Stimulated activated naive B cell treated with anti-CD40 and anti-IgM and Interleukin-4, amounts not matched to agents 10 μg/mL and 1 μg/mL and 100 μg/mL, for 72 hours (primary cell): ENCODE data around the gene GAS6.
"Not testable (repeated sequence)": the region's sequence is repeated elsewhere in the genome, so short reads cannot be mapped to it uniquely, and the experiment has no call there.

Source experiments
- ATAC-seq, 2 donors: fragments of 150-1000 bp; cut with Tn5 transposase; replicated peaks; 2 replicates each; pipeline ENCODE4 v1.10.0; 2021; ENCODE audit warnings: moderate library complexity in 1 of 2
- DNase-seq: peaks from one replicate; pipeline ENCODE4 v3.0.0; 2021
- H3K27ac Mint-ChIP-seq: one replicate; pipeline ENCODE4 v1.8.0; 2022; ENCODE audit warnings: mild to moderate bottlenecking, mixed read lengths
- H3K27me3 Mint-ChIP-seq, 2 donors: one replicate each; pipeline ENCODE4 v1.8.0; 2022; ENCODE audit warnings: mixed read lengths in 2 of 2
- H3K36me3 Mint-ChIP-seq, 2 donors: one replicate each; pipeline ENCODE4 v1.8.0; 2022; ENCODE audit warnings: mixed read lengths in 2 of 2, mild to moderate bottlenecking in 1 of 2
- H3K4me1 Mint-ChIP-seq, 2 donors: one replicate each; pipeline ENCODE4 v1.8.0; 2022; ENCODE audit warnings: mixed read lengths in 2 of 2, mild to moderate bottlenecking in 1 of 2
- H3K4me3 Mint-ChIP-seq, 2 donors: one replicate each; pipeline ENCODE4 v1.8.0; 2022; ENCODE audit warnings: mild to moderate bottlenecking in 2 of 2, mixed read lengths in 2 of 2, moderate library complexity in 1 of 2
- H3K9me3 Mint-ChIP-seq, 2 donors: one replicate each; pipeline ENCODE4 v1.8.0; 2022; ENCODE audit warnings: mixed read lengths in 2 of 2, mild to moderate bottlenecking in 1 of 2

Gene GAS6

DNA sequence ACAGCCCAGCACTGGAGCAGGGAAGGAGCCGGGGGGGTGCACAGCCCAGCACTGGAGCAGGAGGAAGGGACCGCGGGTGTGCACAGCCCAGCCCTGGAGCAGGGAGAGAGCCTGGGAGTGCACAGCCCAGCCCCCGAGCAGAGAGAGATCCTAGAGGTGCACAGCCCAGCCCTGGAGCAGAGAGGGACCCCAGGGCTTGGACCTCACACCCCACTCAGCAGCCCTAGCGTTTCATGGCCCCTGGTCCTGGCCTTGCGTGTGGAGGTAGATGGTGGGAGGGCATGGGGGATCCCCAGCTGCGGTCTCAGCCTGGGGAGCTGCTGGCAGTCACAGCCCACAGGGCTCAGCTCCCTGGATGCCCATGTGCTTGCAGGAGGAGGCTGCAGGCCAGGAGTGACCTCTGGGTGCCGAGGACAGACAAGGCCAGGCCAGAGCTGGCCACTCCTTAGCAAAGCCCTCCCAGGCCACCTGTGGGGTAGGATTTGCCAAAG is 25.1 kb downstream of the GAS6 start:
- Mint-ChIP-seq H3K27ac (peak overlapping the region; percentile 59), H3K36me3 (peaks cover 36 to 59% of the 10 kb centered on the region in 2 donors), H3K9me3 (no peaks in the 10 kb centered on the region), H3K27me3 (peaks cover 0 to 13% of the 10 kb centered on the region in 2 donors), H3K4me3 (no peak overlapping the region), H3K4me1 (peaks cover 24% of the 10 kb centered on the region in 2 donors)
- no peak for DNase-seq
- no peak for ATAC-seq

DNA sequence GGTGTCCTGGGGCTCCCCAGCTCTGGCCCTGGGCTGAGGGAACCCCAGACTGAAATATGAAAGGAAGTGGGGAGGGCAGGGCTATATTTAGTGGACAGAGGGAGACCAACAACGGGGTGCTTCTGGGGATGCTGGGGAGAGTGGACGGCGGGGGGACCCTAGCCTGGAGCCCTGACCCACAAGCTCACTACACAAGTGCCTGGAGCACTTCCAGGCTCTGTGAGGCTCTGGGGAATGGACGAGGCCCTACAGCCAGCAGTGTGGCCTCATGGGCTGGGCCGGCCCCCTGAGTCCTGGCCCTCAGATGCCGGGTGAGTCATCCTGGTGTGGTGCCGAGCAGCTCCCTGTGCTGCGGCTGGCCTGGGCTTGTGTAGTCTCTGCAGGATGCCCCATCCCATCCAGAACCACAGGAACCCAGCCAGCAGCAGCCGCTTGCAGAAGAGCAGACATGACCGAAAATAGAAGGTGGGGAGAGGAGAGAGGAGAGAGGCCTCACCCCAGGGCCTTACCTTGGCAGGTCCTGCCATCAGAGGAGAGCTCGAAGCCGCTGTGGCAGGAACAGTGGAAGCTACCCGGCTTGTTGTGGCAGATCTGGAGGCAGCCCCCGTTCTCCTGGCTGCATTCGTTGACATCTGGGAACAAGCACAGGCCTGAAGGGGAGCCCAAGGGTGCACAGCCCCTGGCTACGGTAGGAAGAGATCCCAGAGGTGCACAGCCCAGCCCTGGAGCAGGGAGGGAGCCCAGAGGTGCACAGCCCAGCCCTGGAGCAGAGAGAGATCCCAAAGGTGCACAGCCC is 26.1 kb downstream of the GAS6 start:
- Mint-ChIP-seq H3K4me3 (peak overlapping the region in 1 of 2 donors; percentile 50), H3K27me3 (peaks cover 0 to 13% of the 10 kb centered on the region in 2 donors), H3K4me1 (peaks cover 24% of the 10 kb centered on the region in 2 donors), H3K27ac (peak overlapping the region; percentile 93), H3K36me3 (peaks cover 37 to 58% of the 10 kb centered on the region in 2 donors), H3K9me3 (no peaks in the 10 kb centered on the region)
- DNase-seq (no peak), ATAC-seq (peak; percentile 18 to 22)

DNA sequence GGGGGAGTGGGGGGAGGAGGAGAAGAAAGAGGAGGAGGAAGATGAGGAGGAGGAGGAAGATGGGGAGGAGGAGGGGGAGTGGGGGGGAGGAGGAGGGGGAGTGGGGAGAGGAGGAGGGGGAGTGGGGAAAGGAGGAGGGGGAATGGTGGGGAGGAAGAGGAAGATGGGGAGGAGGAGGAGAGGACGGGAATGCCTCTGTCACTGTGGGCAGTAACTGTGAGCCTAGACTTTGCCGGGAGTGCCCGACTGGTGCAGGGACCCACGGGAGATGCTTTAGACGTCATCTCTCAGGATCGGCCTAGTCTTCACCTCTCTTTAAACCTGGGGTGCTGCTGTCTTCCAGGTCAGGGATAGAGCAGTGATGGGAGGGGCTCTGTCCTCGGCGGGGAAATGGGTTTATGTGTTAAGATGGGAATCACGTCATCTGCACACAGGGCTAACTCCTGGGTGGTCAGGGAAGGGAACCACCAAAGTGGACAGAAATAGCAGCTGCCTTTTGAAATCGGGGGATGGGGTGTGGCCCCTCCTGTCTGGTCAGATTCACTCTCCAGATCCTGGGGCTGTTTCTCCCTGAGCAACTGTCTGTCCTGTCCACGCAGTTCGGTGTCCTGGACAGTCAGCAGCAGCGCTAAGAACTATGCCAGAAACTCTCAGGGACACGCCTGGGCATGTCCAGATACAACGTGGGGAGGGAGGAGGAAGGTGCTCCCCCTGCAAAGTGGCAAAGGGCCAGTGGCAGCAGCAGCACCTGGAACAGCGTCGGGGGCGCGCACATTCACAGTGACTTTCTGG is 26.9 kb downstream of the GAS6 start:
- no peak for DNase-seq
- peak overlapping the region; percentile 93 for H3K27ac Mint-ChIP-seq
- peaks cover 22 to 24% of the 10 kb centered on the region in 2 donors for H3K4me1 Mint-ChIP-seq
- H3K4me3 Mint-ChIP-seq, result peak overlapping the region in 1 of 2 donors; percentile 62
- peaks cover 0 to 10% of the 10 kb centered on the region in 2 donors for H3K27me3 Mint-ChIP-seq
- peaks cover 35 to 50% of the 10 kb centered on the region in 2 donors for H3K36me3 Mint-ChIP-seq
- H3K9me3 Mint-ChIP-seq, result no peaks in the 10 kb centered on the region
- peak in 1 of 2 donors; percentile 12 for ATAC-seq

DNA sequence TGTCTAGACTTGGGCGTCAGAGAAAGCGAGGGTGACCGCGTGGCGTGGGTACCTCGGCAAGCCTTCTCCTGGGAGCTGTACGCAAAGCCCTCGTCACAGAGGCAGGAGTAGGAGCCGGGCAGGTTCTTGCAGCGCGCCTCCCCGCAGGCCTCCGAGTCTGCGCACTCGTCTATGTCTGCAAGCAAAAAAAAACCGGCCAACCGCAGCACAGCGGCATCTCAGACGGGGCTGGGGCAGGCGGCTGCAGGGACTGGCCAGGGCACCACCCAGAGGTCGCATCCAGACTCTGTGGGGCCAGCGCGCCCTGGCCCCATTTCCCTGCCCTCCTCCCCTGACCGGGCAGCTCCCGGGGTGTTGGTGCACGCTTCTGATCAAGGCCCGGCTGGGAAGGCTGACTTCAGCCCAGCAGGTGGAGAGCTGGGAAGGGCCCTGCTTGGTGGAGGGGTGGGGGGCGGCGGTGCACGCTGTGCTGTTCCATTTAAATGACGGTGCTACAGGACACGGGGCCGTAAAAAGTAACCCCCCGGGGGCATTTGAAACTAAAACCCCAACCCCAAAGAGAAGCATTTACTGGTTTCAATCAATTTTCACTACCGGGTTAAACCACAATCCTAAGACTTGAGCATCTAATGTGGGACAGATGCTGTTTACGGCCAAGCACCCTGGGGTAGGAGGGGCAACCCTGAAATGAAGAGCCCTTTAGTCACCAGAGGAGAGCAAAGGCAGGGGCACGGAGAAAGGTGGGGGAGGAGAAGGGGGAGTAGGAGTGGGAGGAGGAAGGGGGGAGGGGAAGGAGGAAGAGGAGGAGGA is 28.2 kb downstream of the GAS6 start:
- no peak for DNase-seq
- Mint-ChIP-seq H3K4me1 (peaks cover 15% of the 10 kb centered on the region in 2 donors), H3K27me3 (no peaks in the 10 kb centered on the region), H3K9me3 (no peaks in the 10 kb centered on the region), H3K36me3 (peaks cover 32 to 43% of the 10 kb centered on the region in 2 donors), H3K4me3 (no peak overlapping the region), H3K27ac (peak overlapping the region; percentile 47)
- ATAC-seq, result peak in 1 of 2 donors; percentile 17

DNA sequence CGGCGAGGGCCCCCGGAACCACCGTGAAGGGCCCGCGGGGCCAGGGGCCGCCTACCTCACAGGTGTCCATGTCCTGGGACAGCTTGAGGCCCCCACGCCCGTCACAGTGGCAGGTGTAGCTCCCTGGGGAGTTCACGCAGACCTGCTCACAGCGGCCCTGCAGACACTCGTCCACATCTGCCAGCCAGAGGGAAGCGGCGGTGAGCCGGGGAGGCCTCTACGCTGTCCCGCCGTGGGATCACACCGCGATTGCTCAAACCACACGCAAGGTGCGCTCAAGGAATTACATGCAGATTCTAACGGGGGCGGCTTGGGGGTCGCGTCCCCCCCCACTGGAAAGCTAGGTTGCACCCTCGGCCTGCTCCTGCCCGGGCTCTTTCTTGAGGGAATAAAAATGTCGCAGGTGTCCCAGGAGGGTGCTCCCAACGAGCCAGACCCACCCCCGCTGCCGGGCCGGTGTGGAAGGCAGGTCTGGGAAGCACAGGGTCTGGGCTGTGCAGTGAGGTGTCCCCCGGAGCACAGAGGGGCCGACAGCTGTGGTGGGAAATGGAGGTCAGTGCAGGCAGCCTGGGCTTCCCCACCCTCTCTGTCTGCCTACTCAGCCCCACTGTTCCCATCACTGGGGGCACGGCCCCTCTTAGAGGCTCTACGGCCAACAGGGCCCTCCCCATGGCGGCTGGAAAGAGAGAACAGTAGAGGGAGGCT is 29.2 kb downstream of the GAS6 start:
- Mint-ChIP-seq H3K9me3 (no peaks in the 10 kb centered on the region), H3K27ac (peak overlapping the region; percentile 37), H3K4me1 (peaks cover 15% of the 10 kb centered on the region in 2 donors), H3K36me3 (peaks cover 31 to 48% of the 10 kb centered on the region in 2 donors), H3K27me3 (no peaks in the 10 kb centered on the region), H3K4me3 (no peak overlapping the region)
- ATAC-seq (no peak), DNase-seq (no peak)

DNA sequence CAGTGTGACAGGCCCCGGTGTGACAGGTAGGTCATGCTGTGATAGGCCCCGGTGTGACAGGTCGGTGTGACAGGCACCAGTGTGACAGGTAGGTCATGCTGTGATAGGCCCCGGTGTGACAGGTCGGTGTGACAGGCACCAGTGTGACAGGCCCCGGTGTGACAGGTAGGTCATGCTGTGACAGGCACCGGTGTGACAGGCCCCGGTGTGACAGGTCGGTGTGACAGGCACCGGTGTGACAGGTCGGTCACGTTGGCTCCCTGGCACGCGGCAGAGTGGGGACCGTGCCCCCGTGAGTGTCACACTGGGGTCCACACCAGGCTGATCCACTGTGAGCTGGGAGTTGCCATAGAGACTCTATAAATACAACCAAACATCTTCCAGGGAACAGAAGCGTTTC is 29.9 kb downstream of the GAS6 start:
- peaks cover 15% of the 10 kb centered on the region in 2 donors for H3K4me1 Mint-ChIP-seq
- H3K27ac Mint-ChIP-seq, DNase-seq, H3K4me3 Mint-ChIP-seq, H3K9me3 Mint-ChIP-seq, H3K27me3 Mint-ChIP-seq, ATAC-seq: not testable (repeated sequence)
- peaks cover 31 to 48% of the 10 kb centered on the region in 2 donors for H3K36me3 Mint-ChIP-seq

DNA sequence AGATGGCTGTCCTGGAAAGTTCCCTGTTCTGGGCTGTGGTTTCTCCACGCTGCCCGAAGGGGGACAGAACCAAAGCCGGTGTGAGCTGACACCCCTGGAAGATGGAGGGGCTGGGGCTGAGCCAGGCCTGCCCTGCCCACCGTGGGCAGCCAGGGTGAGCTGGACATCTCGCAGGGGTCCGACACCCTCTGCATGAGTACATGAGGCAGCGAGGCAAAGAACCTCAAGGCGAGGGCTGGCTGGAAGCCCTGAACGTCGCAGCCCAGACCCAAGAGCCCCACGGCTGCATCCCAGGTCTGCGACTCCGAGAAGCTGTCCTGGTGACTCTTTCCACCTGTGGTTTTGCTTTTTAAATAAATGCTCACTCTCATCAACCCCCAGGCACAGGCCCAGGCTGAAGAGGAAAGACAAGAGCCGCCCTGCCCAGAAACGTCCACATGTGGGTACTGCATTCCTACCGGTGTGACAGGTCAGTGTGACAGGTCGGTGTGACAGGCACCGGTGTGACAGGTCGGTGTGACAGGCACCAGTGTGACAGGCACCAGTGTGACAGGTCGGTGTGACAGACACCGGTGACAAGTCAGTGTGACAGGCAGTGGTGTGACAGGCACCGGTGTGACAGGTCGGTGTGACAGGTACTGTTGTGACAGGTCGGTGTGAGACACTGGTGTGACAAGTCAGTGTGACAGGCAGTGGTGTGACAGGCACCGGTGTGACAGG is 30.6 kb downstream of the GAS6 start:
- no peak overlapping the region for H3K4me3 Mint-ChIP-seq
- DNase-seq (no peak), ATAC-seq (no peak)
- no peak overlapping the region for H3K27ac Mint-ChIP-seq
- H3K4me1 Mint-ChIP-seq, result peaks cover 15% of the 10 kb centered on the region in 2 donors
- no peaks in the 10 kb centered on the region for H3K9me3 Mint-ChIP-seq
- no peaks in the 10 kb centered on the region for H3K27me3 Mint-ChIP-seq
- H3K36me3 Mint-ChIP-seq, result peaks cover 32 to 48% of the 10 kb centered on the region in 2 donors

DNA sequence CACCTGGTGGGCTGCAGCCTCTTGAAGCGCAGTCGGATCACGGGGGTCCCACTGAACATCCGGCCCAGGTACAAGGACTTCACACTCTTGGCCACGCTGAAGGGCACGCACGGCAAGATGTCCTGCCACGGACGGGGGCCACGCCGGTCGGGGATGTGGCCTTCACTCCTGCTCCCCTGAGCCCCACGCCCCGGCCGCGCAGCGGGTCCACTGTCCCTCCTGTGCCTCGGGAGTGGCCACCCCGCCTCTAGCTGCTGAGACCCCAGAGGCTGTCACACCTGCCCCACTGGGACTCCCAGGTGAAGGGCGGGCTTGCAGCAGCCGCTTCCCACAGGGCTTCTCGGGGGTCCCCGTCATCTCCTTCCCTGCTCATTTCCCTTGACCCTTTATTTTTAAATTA is 31.2 kb downstream of the GAS6 start:
- Mint-ChIP-seq H3K9me3 (no peaks in the 10 kb centered on the region), H3K36me3 (peaks cover 35 to 47% of the 10 kb centered on the region in 2 donors), H3K4me3 (no peak overlapping the region), H3K27me3 (no peaks in the 10 kb centered on the region), H3K27ac (no peak overlapping the region), H3K4me1 (peaks cover 10 to 11% of the 10 kb centered on the region in 2 donors)
- ATAC-seq (no peak), DNase-seq (no peak)

DNA sequence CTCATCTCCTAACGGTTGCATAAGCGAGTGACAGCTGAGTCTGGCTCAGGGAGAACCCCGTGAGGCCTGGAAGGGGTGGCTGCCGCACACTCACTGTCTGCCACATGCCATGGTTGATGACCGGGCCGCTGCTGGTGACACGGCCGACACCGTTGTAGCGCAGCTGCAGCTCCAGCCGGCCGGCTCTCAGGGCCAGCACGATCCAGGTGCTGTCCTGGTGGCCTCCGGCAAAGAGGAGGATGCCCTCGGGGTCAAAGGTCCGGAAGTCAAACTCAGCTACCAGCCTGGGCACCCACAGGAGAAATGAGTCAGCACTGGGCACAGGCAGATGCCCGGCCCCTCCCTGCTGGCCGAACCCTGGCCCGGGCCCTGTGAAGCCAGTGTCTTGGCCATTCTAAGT is 31.7 kb downstream of the GAS6 start:
- Mint-ChIP-seq H3K36me3 (peaks cover 39 to 47% of the 10 kb centered on the region in 2 donors), H3K27me3 (no peaks in the 10 kb centered on the region), H3K4me1 (peaks cover 6 to 7% of the 10 kb centered on the region in 2 donors), H3K4me3 (no peak overlapping the region), H3K27ac (no peak overlapping the region), H3K9me3 (no peaks in the 10 kb centered on the region)
- DNase-seq (no peak), ATAC-seq (no peak)

DNA sequence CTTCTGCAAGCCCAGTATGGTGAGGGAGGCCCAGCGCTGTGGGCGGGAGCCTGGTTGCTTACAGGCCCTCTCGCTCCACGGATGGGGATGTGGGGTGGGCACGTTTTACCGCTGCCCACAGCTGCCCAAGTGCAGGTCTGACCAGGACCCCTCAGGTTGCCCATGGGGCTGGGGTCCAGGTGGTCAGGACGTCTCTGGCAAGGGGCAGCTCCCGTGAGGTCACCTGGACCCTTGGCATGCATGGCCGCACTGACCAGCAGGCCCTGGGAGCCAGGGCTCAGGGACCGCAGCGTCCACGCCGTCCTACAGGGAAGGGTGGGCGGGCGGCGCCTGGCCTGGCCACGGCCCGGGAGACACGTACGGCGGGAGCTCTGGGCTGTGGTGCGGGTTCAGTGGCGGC is 32.8 kb downstream of the GAS6 start:
- H3K9me3 Mint-ChIP-seq, result no peaks in the 10 kb centered on the region
- peaks cover 2 to 4% of the 10 kb centered on the region in 2 donors for H3K4me1 Mint-ChIP-seq
- no peak for ATAC-seq
- H3K27ac Mint-ChIP-seq, result no peak overlapping the region
- no peak for DNase-seq
- no peaks in the 10 kb centered on the region for H3K27me3 Mint-ChIP-seq
- no peak overlapping the region for H3K4me3 Mint-ChIP-seq
- H3K36me3 Mint-ChIP-seq, result peaks cover 45 to 50% of the 10 kb centered on the region in 2 donors

DNA sequence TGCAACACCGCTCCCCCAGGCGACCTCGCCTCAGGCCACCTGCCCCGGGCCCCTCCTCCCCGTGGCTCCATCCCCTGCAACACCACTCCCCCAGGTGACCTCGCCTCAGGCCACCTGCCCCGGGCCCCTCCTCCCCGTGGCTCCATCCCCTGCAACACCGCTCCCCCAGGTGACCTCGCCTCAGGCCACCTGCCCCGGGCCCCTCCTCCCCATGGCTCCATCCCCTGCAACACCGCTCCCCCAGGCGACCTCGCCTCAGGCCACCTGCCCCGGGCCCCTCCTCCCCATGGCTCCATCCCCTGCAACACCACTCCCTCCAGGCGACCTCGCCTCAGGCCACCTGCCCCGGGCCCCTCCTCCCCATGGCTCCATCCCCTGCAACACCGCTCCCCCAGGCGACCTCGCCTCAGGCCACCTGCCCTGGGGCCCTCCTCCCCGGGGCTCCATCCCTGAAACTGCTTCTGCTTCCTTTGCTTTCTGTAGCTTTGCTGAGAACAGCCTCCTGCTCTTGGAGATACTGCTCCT is 33.4 kb downstream of the GAS6 start:
- H3K36me3 Mint-ChIP-seq, result peaks cover 49 to 55% of the 10 kb centered on the region in 2 donors
- H3K4me3 Mint-ChIP-seq, H3K27me3 Mint-ChIP-seq, H3K9me3 Mint-ChIP-seq, H3K4me1 Mint-ChIP-seq, ATAC-seq, H3K27ac Mint-ChIP-seq, DNase-seq: not testable (repeated sequence)

DNA sequence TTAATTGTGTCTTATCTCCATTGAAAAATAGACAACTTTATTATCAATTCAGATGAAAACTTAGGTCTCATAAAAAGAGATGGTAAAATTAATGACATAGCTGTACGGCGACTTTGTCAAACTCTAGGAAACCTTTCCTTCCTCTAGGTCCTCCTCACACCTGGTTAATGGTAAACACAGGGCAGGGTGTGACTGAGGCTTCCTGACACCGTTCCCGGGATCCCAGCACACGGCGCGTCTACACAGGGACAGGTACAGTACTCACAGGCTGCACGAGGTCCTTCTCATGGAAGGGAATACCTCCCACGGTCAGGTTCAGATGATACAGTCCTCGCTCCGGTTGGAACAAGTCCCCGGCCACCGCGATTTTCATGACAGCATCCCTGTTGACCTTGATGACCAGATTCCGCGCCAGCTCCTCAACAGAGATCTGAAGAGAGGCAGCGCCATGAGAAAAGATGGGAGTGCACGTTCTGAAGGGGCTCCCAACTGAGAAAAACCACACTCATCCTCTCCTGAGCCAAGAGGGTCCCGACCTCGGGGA is 35.5 kb downstream of the GAS6 start:
- ATAC-seq, result no peak
- H3K4me3 Mint-ChIP-seq, result no peak overlapping the region
- no peak overlapping the region for H3K27ac Mint-ChIP-seq
- no peaks in the 10 kb centered on the region for H3K27me3 Mint-ChIP-seq
- peaks cover 0 to under 1% of the 10 kb centered on the region in 2 donors for H3K4me1 Mint-ChIP-seq
- peaks cover 51 to 53% of the 10 kb centered on the region in 2 donors for H3K36me3 Mint-ChIP-seq
- no peaks in the 10 kb centered on the region for H3K9me3 Mint-ChIP-seq
- no peak for DNase-seq
